HepG2 (cell line): ENCODE data around the gene LRRC3C. TPM values are rescaled to one million over a fixed set of nuclear protein-coding genes. Genes with fewer than 3 reads are reported as not detected.

Experiments
- AKNA ChIP-seq: sonication (generic); formaldehyde crosslinking; IDR thresholded peaks from 2 replicates; pipeline ENCODE4 v1.4.0; 2020; ENCODE audit warnings: missing genetic modification reagents, borderline replicate concordance
- ATF7-NPFF ChIP-seq: sonication (generic); formaldehyde crosslinking; IDR thresholded peaks from 2 replicates; pipeline ENCODE4 v1.8.1; 2023; ENCODE audit warnings: mild to moderate bottlenecking, low read depth, missing genetic modification reagents, moderate library complexity
- CC2D1A ChIP-seq: sonication (generic); formaldehyde crosslinking; IDR thresholded peaks from 2 replicates; pipeline ENCODE4 v1.8.1; 2023; ENCODE audit warnings: mild to moderate bottlenecking, missing genetic modification reagents
- ELF3 ChIP-seq: IDR thresholded peaks from 2 replicates; pipeline ENCODE4 v1.6.1; 2016; ENCODE audit warnings: missing genetic modification reagents, missing compliant biosample characterization
- IRF2 ChIP-seq: IDR thresholded peaks from 2 replicates; pipeline ENCODE4 v1.6.1; 2018; ENCODE audit warnings: missing genetic modification reagents, missing compliant biosample characterization
- MTERF4 ChIP-seq: sonication (generic); formaldehyde crosslinking; IDR thresholded peaks from 2 replicates; pipeline ENCODE4 v1.8.0; 2023; ENCODE audit warnings: mild to moderate bottlenecking, missing genetic modification reagents
- NR0B2 ChIP-seq: sonication (generic); formaldehyde crosslinking; IDR thresholded peaks from 2 replicates; pipeline ENCODE4 v1.4.0; 2020; ENCODE audit warnings: mild to moderate bottlenecking, missing genetic modification reagents
- RBAK ChIP-seq: sonication (generic); formaldehyde crosslinking; IDR thresholded peaks from 2 replicates; pipeline ENCODE4 v1.5.1; 2020; ENCODE audit warnings: mild to moderate bottlenecking, missing genetic modification reagents
- RBFOX2 ChIP-seq: fragments of 200-400 bp; formaldehyde crosslinking; IDR thresholded peaks from 2 replicates; pipeline ENCODE4 v1.6.1; 2017; ENCODE audit warnings: low read depth, mild to moderate bottlenecking, low read length
- RXRA ChIP-seq: sonication (generic); formaldehyde crosslinking; IDR thresholded peaks from 2 replicates; pipeline ENCODE4 v1.5.1; 2020; ENCODE audit warnings: missing genetic modification reagents
- STAT5B ChIP-seq: sonication (generic); formaldehyde crosslinking; IDR thresholded peaks from 2 replicates; pipeline ENCODE4 v1.4.0; 2020; ENCODE audit warnings: missing genetic modification reagents
- ZBTB1 ChIP-seq: sonication (generic); formaldehyde crosslinking; IDR thresholded peaks from 2 replicates; pipeline ENCODE4 v1.4.0; 2020; ENCODE audit warnings: missing genetic modification reagents, borderline replicate concordance
- ZFP36L1 ChIP-seq: sonication (generic); formaldehyde crosslinking; IDR thresholded peaks from 2 replicates; pipeline ENCODE4 v1.8.0; 2022; ENCODE audit warnings: mild to moderate bottlenecking, missing genetic modification reagents, moderate library complexity
- ZFP82 ChIP-seq: sonication (generic); formaldehyde crosslinking; IDR thresholded peaks from 2 replicates; pipeline ENCODE4 v1.5.1; 2020; ENCODE audit warnings: mild to moderate bottlenecking, missing genetic modification reagents, borderline replicate concordance
- ZNF207 ChIP-seq: fragments of 450-650 bp; IDR thresholded peaks from 2 replicates; pipeline ENCODE4 v1.6.1; 2016; ENCODE audit warnings: antibody characterized with exemption, borderline replicate concordance
- ZNF333 ChIP-seq: sonication (generic); formaldehyde crosslinking; IDR thresholded peaks from 2 replicates; pipeline ENCODE4 v1.4.0; 2020; ENCODE audit warnings: mild to moderate bottlenecking, missing genetic modification reagents, borderline replicate concordance
- ZNF431 ChIP-seq: sonication (generic); formaldehyde crosslinking; IDR thresholded peaks from 2 replicates; pipeline ENCODE4 v1.9.0; 2022; ENCODE audit warnings: missing genetic modification reagents, low read depth, mild to moderate bottlenecking, borderline replicate concordance
- ZNF776 ChIP-seq: sonication (generic); formaldehyde crosslinking; IDR thresholded peaks from 2 replicates; pipeline ENCODE4 v1.4.0; 2020; ENCODE audit warnings: mild to moderate bottlenecking, missing genetic modification reagents
- polyA plus RNA-seq, 8 experiments: library from polyadenylated mRNA; depleted of rRNA in 3 of 8; stranded (reverse) in 7 of 8; unstranded in 1 of 8; fragments of >200 nt; fragmentation: Illumina TruSeq in 4 of 8; extraction: Trizol in 4 of 8; gene quantifications; 2 replicates each; pipeline versions ENCODE4 v1.2.1 to v1.2.3, GENCODE V29; 2011 to 2016; ENCODE audit warnings: low read depth in 4 of 8, missing spikeins in 1 of 8, mixed read lengths in 1 of 8; ENCODE audit not compliant: insufficient read depth in 1 of 8
- total RNA-seq, 5 experiments: library from RNA; depleted of rRNA; stranded (reverse); fragments of >200 nt; fragmentation: Illumina TruSeq; extraction: Trizol; gene quantifications; 2 replicates each; pipeline ENCODE4 v1.2.3, GENCODE V29; 2016; ENCODE audit warnings: low read depth in 1 of 5
- TF ChIP-seq, protein P1 (sequence below): sonication (generic); formaldehyde crosslinking; IDR thresholded peaks from 2 replicates; pipeline ENCODE4 v1.8.0; 2022; ENCODE audit warnings: missing genetic modification reagents, mild to moderate bottlenecking, inconsistent platforms, borderline replicate concordance
- TF ChIP-seq, protein P2 (sequence below): IDR thresholded peaks from 2 replicates; pipeline ENCODE4 v1.6.1; 2016

Gene LRRC3C
- total and polyA plus RNA-seq, 2 of the 13 experiments (the other 11 are each of a cell fraction or from before 2014, with no cell fraction given), result 0.17 TPM; not detected in 1

GRCh38 chr17:39920218-39921210 is 7.0 kb upstream of the LRRC3C start (continued):
- TF ChIP-seq, protein P1, sequence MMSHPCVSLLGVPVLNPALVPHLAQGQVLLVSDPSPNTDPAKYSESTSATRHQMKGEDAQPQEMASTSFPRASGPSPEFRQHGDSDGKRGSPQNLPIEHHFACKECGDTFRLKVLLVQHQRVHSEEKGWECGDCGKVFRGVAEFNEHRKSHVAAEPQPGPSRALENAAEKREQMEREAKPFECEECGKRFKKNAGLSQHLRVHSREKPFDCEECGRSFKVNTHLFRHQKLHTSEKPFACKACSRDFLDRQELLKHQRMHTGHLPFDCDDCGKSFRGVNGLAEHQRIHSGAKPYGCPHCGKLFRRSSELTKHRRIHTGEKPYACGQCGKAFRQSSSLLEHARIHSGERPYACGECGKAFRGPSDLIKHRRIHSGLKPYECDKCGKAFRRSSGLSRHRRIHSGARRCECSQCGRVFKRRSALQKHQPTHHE (CRISPR knock-in tag), result 0 out of 2 replicates have a peak, but pooled peaks have one; percentile 48
- TF ChIP-seq ATF7-NPFF (CRISPR knock-in tag), result peak; percentile 59; the same call in 1 of the 2 replicates
- TF ChIP-seq CC2D1A (CRISPR knock-in tag), result no peak
- TF ChIP-seq MTERF4 (CRISPR knock-in tag), result no peak
- TF ChIP-seq ZNF207, result no peak
- no peak for TF ChIP-seq AKNA (CRISPR knock-in tag)
- no peak; the same call in none of the 2 replicates for TF ChIP-seq RXRA (CRISPR knock-in tag)
- no peak for TF ChIP-seq RBAK (CRISPR knock-in tag)
- 0 out of 2 replicates have a peak, but pooled peaks have one; percentile 38 for TF ChIP-seq ZNF431 (CRISPR knock-in tag)
- TF ChIP-seq RBFOX2, result peak; percentile 66
- no peak; the same call in 1 of the 2 replicates for TF ChIP-seq ZNF333 (CRISPR knock-in tag)
- no peak for TF ChIP-seq IRF2 (CRISPR knock-in tag)
- no peak for TF ChIP-seq ZNF776
- no peak for TF ChIP-seq NR0B2 (CRISPR knock-in tag)
- no peak for TF ChIP-seq ZFP36L1 (CRISPR knock-in tag)
- TF ChIP-seq ZFP82 (CRISPR knock-in tag), result peak; percentile 66; the same call in 1 of the 2 replicates
- TF ChIP-seq ZBTB1 (CRISPR knock-in tag), result no peak
- TF ChIP-seq, protein P2, sequence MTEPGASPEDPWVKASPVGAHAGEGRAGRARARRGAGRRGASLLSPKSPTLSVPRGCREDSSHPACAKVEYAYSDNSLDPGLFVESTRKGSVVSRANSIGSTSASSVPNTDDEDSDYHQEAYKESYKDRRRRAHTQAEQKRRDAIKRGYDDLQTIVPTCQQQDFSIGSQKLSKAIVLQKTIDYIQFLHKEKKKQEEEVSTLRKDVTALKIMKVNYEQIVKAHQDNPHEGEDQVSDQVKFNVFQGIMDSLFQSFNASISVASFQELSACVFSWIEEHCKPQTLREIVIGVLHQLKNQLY, result no peak
- TF ChIP-seq ELF3, result peak; percentile 17; the same call in 1 of the 2 replicates
- no peak for TF ChIP-seq STAT5B (CRISPR knock-in tag)
